GM12878 (cell line): ENCODE measurements around the gene CRB3. TPM values are rescaled to one million over a fixed set of nuclear protein-coding genes. Genes with fewer than 3 reads are reported as not detected.

Experiments
- ATAC-seq: fragments of 200-7000 bp; cut with Tn5 transposase; 3 replicates; pipeline ENCODE4 v1.9.1; 2020; ENCODE audit warnings: mild to moderate bottlenecking, moderate library complexity
- BruUV-seq: library from RNA; stranded (reverse); fragments of 400-500 nt; replicated peaks from 2 replicates; lab custom pipeline; 2021; lab: Mats Ljungman, UMichigan
- CTCF ChIA-PET: fragments of 300-600 bp; sonication (Branson Sonifier 250); formaldehyde crosslinking; extraction: SDS; loops from one replicate; lab custom pipeline; 2021; ENCODE audit warnings: inconsistent platforms; lab: Yijun Ruan, JAX
- POLR2A ChIA-PET: fragments of 350-600 bp; formaldehyde crosslinking; extraction: SDS; loops from one replicate; lab custom pipeline; 2021; ENCODE audit warnings: inconsistent platforms; lab: Charles Lee
- RAD21 ChIA-PET: fragments of 300-600 bp; sonication (Branson Sonifier 250); formaldehyde crosslinking; loops from one replicate; lab custom pipeline; 2023; ENCODE audit warnings: antibody characterized with exemption; ENCODE audit not compliant: unreplicated experiment; lab: Charles Lee
- SMC1A ChIA-PET: fragments of 300-600 bp; sonication (Branson Sonifier 250); formaldehyde crosslinking; loops from one replicate; lab custom pipeline; 2023; ENCODE audit not compliant: unreplicated experiment, uncharacterized antibody; lab: Charles Lee
- DNase-seq: peaks from one replicate; pipeline ENCODE4 v3.0.0-alpha.2; 2011; ENCODE audit warnings: low read depth, low spot score
- FAIRE-seq: peaks from 3 replicates; lab custom pipeline; 2011; peaks lifted over from hg19 to GRCh38; lab: Jason Lieb, UNC
- H2AFZ ChIP-seq: 2 replicates; pipeline ENCODE4 v1.6.0; 2011; ENCODE audit warnings: low read depth, low read length, control low read depth; ENCODE audit not compliant: control insufficient read depth
- H3K27ac ChIP-seq: 2 replicates; pipeline ENCODE4 v1.5.1; 2011; ENCODE audit warnings: control low read depth; ENCODE audit not compliant: control insufficient read depth, insufficient read depth
- H3K27me3 ChIP-seq, 2 experiments: replicated peaks in 1 of 2; 2 replicates each; pipeline versions ENCODE4 v1.6.0 to v1.6.1; 2011; ENCODE audit warnings: low read length in 1 of 2; ENCODE audit not compliant: control insufficient read depth in 2 of 2, insufficient read depth in 2 of 2
- H3K36me3 ChIP-seq, 2 experiments: 2 replicates each; pipeline ENCODE4 v1.5.1; 2011; ENCODE audit warnings: low read length in 1 of 2; ENCODE audit not compliant: control insufficient read depth in 2 of 2, insufficient read depth in 2 of 2
- H3K4me1 ChIP-seq: 2 replicates; pipeline ENCODE4 v1.6.1; 2011; ENCODE audit warnings: mild to moderate bottlenecking, low read length, moderate library complexity, mixed read lengths; ENCODE audit not compliant: control insufficient read depth, insufficient read depth
- H3K4me2 ChIP-seq: 2 replicates; pipeline ENCODE4 v1.6.0; 2011; ENCODE audit warnings: control low read depth; ENCODE audit not compliant: control insufficient read depth, insufficient read depth
- H3K4me3 ChIP-seq: fragments of 200-600 bp; sonication (generic); 2 replicates; pipeline ENCODE4 v1.5.1; 2016
- H3K79me2 ChIP-seq: 2 replicates; pipeline ENCODE4 v1.6.0; 2011; ENCODE audit warnings: low read length; ENCODE audit not compliant: control insufficient read depth, insufficient read depth
- H3K9ac ChIP-seq: 2 replicates; pipeline ENCODE4 v1.8.0; 2011; ENCODE audit warnings: low read length, control low read depth, mixed read lengths; ENCODE audit not compliant: control insufficient read depth, insufficient read depth
- H3K9me3 ChIP-seq: replicated peaks from 3 replicates; pipeline ENCODE4 v1.5.1; 2011; ENCODE audit warnings: mild to moderate bottlenecking, low read length; ENCODE audit not compliant: control insufficient read depth, insufficient read depth
- H4K20me1 ChIP-seq: 2 replicates; pipeline ENCODE4 v1.6.0; 2011; ENCODE audit not compliant: control insufficient read depth, insufficient read depth
- ATF2 ChIP-seq: IDR thresholded peaks from 2 replicates; pipeline ENCODE4 v1.6.1; 2012; ENCODE audit warnings: low read length, inconsistent platforms
- ATF3 ChIP-seq: IDR thresholded peaks from 2 replicates; pipeline ENCODE4 v1.6.1; 2011; ENCODE audit warnings: low read depth, mild to moderate bottlenecking, low read length, moderate library complexity, borderline replicate concordance; ENCODE audit errors: extremely low read depth
- BHLHE40 ChIP-seq, 2 experiments: fragments of 450-650 bp in 1 of 2; IDR thresholded peaks; 2 replicates each; pipeline ENCODE4 v1.6.1; 2011 to 2017; ENCODE audit warnings: low read depth in 2 of 2, borderline replicate concordance in 1 of 2, improper control_type of control experiment in 1 of 2, low read length in 1 of 2, mild to moderate bottlenecking in 1 of 2
- CREB1 ChIP-seq: IDR thresholded peaks from 2 replicates; pipeline ENCODE4 v1.6.1; 2012; ENCODE audit warnings: low read depth, mild to moderate bottlenecking, inconsistent platforms
- DPF2 ChIP-seq: fragments of 450-650 bp; IDR thresholded peaks from 2 replicates; pipeline ENCODE4 v1.6.1; 2017; ENCODE audit warnings: mild to moderate bottlenecking
- EGR1 ChIP-seq, 2 experiments: IDR thresholded peaks; 1 replicate in 1 of 2; 2 replicates in 1 of 2; pipeline ENCODE4 v1.6.1; 2011 to 2012; ENCODE audit warnings: low read depth in 2 of 2, low read length in 2 of 2, borderline replicate concordance in 1 of 2, mild to moderate bottlenecking in 1 of 2, moderate library complexity in 1 of 2
- FOXK2 ChIP-seq: fragments of 450-650 bp; IDR thresholded peaks from 2 replicates; pipeline ENCODE4 v1.6.1; 2017; ENCODE audit warnings: mild to moderate bottlenecking, moderate library complexity
- IRF3 ChIP-seq: fragments of 450-650 bp; IDR thresholded peaks from 2 replicates; pipeline ENCODE4 v1.6.1; 2014; ENCODE audit warnings: mild to moderate bottlenecking
- IRF4 ChIP-seq: IDR thresholded peaks from 2 replicates; pipeline ENCODE4 v1.6.1; 2011; ENCODE audit warnings: low read depth, low read length
- JUNB ChIP-seq: IDR thresholded peaks from 2 replicates; pipeline ENCODE4 v1.6.1; 2016; ENCODE audit warnings: antibody characterized with exemption, mild to moderate bottlenecking
- KAT2A ChIP-seq: conservative IDR thresholded peaks from 2 replicates; pipeline ENCODE4 v1.6.1; 2011; ENCODE audit warnings: low read depth, low read length; ENCODE audit not compliant: control insufficient read depth
- KDM1A ChIP-seq: fragments of 200-600 bp; sonication (generic); IDR thresholded peaks from 2 replicates; pipeline ENCODE4 v1.6.1; 2016; ENCODE audit warnings: borderline replicate concordance
- NBN ChIP-seq: fragments of 450-650 bp; IDR thresholded peaks from 2 replicates; pipeline ENCODE4 v1.6.1; 2016
- NR2C2 ChIP-seq: IDR thresholded peaks from 2 replicates; pipeline ENCODE4 v1.6.1; 2011; ENCODE audit warnings: borderline replicate concordance, low read depth; ENCODE audit not compliant: control insufficient read depth, insufficient read length
- NR2F1 ChIP-seq: fragments of 450-650 bp; conservative IDR thresholded peaks from 2 replicates; pipeline ENCODE4 v1.6.1; 2017; ENCODE audit warnings: mild to moderate bottlenecking
- PML ChIP-seq: IDR thresholded peaks from 2 replicates; pipeline ENCODE4 v1.6.1; 2012; ENCODE audit warnings: low read length, inconsistent platforms
- RELA ChIP-seq: fragments of 450-650 bp; IDR thresholded peaks from 2 replicates; pipeline ENCODE4 v1.8.0; 2014; ENCODE audit warnings: borderline replicate concordance; ENCODE audit not compliant: partially characterized antibody
- SMARCA5 ChIP-seq: fragments of 450-650 bp; IDR thresholded peaks from 2 replicates; pipeline ENCODE4 v1.6.1; 2017; ENCODE audit warnings: mild to moderate bottlenecking
- SPI1 ChIP-seq: IDR thresholded peaks from 2 replicates; pipeline ENCODE4 v1.6.1; 2011; ENCODE audit warnings: low read depth, mild to moderate bottlenecking, low read length, moderate library complexity, borderline replicate concordance; ENCODE audit not compliant: insufficient read depth
- SUPT20H ChIP-seq: IDR thresholded peaks from 2 replicates; pipeline ENCODE4 v1.6.1; 2011; ENCODE audit warnings: low read depth, mild to moderate bottlenecking, low read length, moderate library complexity, borderline replicate concordance; ENCODE audit not compliant: control insufficient read depth
- TAF1 ChIP-seq: IDR thresholded peaks from 2 replicates; pipeline ENCODE4 v1.6.1; 2011; ENCODE audit warnings: mild to moderate bottlenecking, low read depth, low read length, borderline replicate concordance
- WGBS: methylation state at CpG from one replicate; pipeline ENCODE4 v1.1.6; 2016; ENCODE audit warnings: low lambda C conversion rate; ENCODE audit not compliant: insufficient replicate concordance, insufficient coverage; ENCODE audit errors: missing lambda C conversion rate; 5-methylcytosine and 5-hydroxymethylcytosine counted together
- in situ Hi-C: fragments of 300-500 bp; cut with MboI; formaldehyde crosslinking; loops from 9 replicates; pipeline ENCODE4 v1.14.3; 2018; ENCODE audit warnings: mixed read lengths
- intact Hi-C: fragments of 100-400 bp; cut with micrococcal nuclease; formaldehyde crosslinking; loops from one replicate; pipeline ENCODE4 v1.14.2; 2022; ENCODE audit not compliant: unreplicated experiment
- polyA plus RNA-seq, 11 experiments: library from polyadenylated mRNA; depleted of rRNA in 4 of 11; unstranded in 6 of 11; stranded (reverse) in 5 of 11; fragments of >200 nt; fragmentation: Nextera tagmentation in 4 of 11; fragmentation: Illumina TruSeq in 1 of 11; extraction: Ambion mirVana in 4 of 11; extraction: Trizol in 1 of 11; gene quantifications; 1 replicate in 1 of 11; 2 replicates in 10 of 11; pipeline versions ENCODE4 v1.2.1 to v1.2.3, GENCODE V29; 2011 to 2016; ENCODE audit warnings: inconsistent platforms in 2 of 11, missing spikeins in 2 of 11, low read depth in 1 of 11
- total RNA-seq, 4 experiments: library from RNA; depleted of rRNA in 3 of 4; stranded (reverse); fragments of >200 nt in 3 of 4; fragmentation: Illumina TruSeq in 1 of 4; extraction: Trizol in 1 of 4; gene quantifications; 2 replicates each; pipeline versions ENCODE4 v1.2.1 to v1.2.3, GENCODE V29; 2013 to 2021

CRB3 gene
- total and polyA plus RNA-seq, 10 of the 15 experiments (the other 5 are each of a cell fraction or from before 2014, with no cell fraction given), result 0.11 to 1.9 (median 0.98) TPM; not detected in 1

DNA sequence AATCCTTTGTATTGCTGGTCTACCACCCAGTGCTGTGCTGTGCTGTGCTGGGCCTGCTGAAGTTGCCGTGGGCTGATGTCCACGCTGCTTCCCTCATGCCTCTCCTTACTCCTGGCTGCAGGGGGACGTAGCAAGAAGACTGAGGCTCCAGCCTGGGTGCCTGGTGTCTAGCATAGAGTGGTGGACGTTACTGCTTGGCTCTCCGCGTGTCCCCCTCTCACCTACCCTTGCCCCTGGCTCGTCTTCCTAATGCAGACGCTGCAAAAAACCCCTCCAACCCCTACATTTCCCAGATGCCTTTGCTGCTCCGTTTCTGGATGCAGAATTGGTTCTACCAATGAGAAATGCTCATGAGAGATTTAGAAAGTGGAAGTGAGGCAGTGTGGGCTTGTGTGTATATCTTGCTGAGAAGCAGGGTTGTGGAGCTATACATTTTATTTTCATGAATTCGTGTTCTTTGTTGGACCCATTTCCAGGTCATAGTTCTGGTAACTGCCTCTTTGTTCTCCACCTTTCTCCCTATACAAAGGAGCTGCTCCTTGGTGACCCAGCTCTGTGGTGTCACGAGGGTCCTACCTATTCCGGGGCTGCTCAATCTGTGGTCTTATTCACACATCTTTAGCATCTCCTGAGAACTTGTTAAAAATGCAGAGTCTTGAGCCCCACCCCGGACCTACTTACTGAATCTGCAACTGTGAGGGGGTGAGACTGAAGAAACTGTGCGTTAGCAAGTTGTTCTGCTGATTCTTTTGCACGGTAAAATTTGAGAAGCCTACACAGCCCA lies 25.4 kb downstream of the CRB3 start:
- peak; percentile 71 for DNase-seq
- TF ChIP-seq SMARCA5, result 0 out of 2 replicates have a peak, but pooled peaks have one; percentile 22
- no peak for TF ChIP-seq SUPT20H
- peak; percentile 72 for TF ChIP-seq SPI1
- TF ChIP-seq NR2F1, result no peak
- peak; percentile 47; the same call in 1 of the 2 replicates for TF ChIP-seq IRF4
- TF ChIP-seq FOXK2, result peak; percentile 50; the same call in 1 of the 2 replicates
- TF ChIP-seq BHLHE40 (IDR thresholded peaks at IDR 0.05; ENCODE audit: borderline replicate concordance in 1 of 2, low read depth in 2 of 2, low read length in 1 of 2), result 0 out of 4 replicates have a peak, but pooled peaks of 1 of the 2 experiments have one; percentile 7
- TF ChIP-seq EGR1 (IDR thresholded peaks at IDR 0.05; ENCODE audit: borderline replicate concordance in 1 of 2, low read depth in 2 of 2, low read length in 2 of 2), result no peak
- TF ChIP-seq NR2C2, result no peak
- peak; percentile 69; the same call in 1 of the 2 replicates for TF ChIP-seq PML
- no peak for TF ChIP-seq ATF2
- no peak for TF ChIP-seq KDM1A
- no peak for TF ChIP-seq ATF3
- TF ChIP-seq TAF1, result peak; percentile 73; the same call in 1 of the 2 replicates
- peak; percentile 86 for TF ChIP-seq JUNB
- no peak for TF ChIP-seq IRF3
- TF ChIP-seq DPF2, result peak; percentile 53
- TF ChIP-seq CREB1, result 0 out of 2 replicates have a peak, but pooled peaks have one; percentile 38
- peak; percentile 57; the same call in 1 of the 2 replicates for TF ChIP-seq NBN
- TF ChIP-seq RELA, result peak; percentile 2
- TF ChIP-seq KAT2A, result no peak

More for the DNA sequence above, 25.4 kb downstream of the CRB3 start:
- peak overlapping the region; percentile 79 for H3K9ac ChIP-seq
- H3K36me3 ChIP-seq, result no peaks in the 10 kb centered on the region
- RAD21 ChIA-PET, result interaction anchor here (0.6 to 2.8 kb wide), 4 partner anchors 8 to 141 kb away, joined by 3 to 11 read pairs (median 3); partner anchors contain the start of genes DENND1C and KHSRP
- SMC1A ChIA-PET, result interaction anchor here (0.7 to 2.2 kb wide), 3 partner anchors 8 to 31 kb away, joined by 3 to 8 read pairs (median 5); partner anchors contain the start of gene DENND1C
- H3K27ac ChIP-seq, result peak overlapping the region; percentile 89
- POLR2A ChIA-PET, result interaction anchor here (0.6 to 1.5 kb wide), 8 partner anchors 8 to 141 kb away, joined by 3 to 8 read pairs (median 4); partner anchors contain the start of genes ALKBH7 and DENND1C
- no peaks in the 10 kb centered on the region for H4K20me1 ChIP-seq
- H3K79me2 ChIP-seq, result no peaks in the 10 kb centered on the region
- H3K4me2 ChIP-seq, result peak overlapping the region; percentile 77
- FAIRE-seq, result peak; percentile 100
- H3K4me1 ChIP-seq, result peaks cover 3% of the 10 kb centered on the region; the same call in 1 of the 2 replicates
- CTCF ChIA-PET, result interaction anchor here (1.1 to 4.2 kb wide), 5 partner anchors 8 to 438 kb away, joined by 3 to 26 read pairs (median 3); partner anchors contain the start of gene DENND1C
- intact Hi-C loops, result no loop called here
- peak overlapping the region; percentile 95 for H2AFZ ChIP-seq
- in situ Hi-C loops, result no loop called here
- peak; percentile 98 for ATAC-seq
- TSS peak; percentile 95 for BruUV-seq
- WGBS, result 2% methylated on average over 15 of the region's 15 CpGs
- no peaks in the 10 kb centered on the region for H3K27me3 ChIP-seq
- H3K9me3 ChIP-seq, result no peaks in the 10 kb centered on the region
- peak overlapping the region; percentile 76 for H3K4me3 ChIP-seq
